Thyroid gland (tissue), 4 donors: ENCODE data around the gene ANKRD37. TPM values are rescaled to one million over a fixed set of nuclear protein-coding genes. Genes with fewer than 3 reads are reported as not detected.

Source experiments
- DNase-seq, 2 donors: peaks; one replicate each; pipeline ENCODE4 v3.0.0-alpha.2; 2019
- H3K27ac ChIP-seq, 3 donors: fragments of 200-600 bp; sonication (generic); 1 replicate in 2 of 3; 2 replicates in 1 of 3; pipeline ENCODE4 v1.5.1; 2016 to 2019; ENCODE audit warnings: mild to moderate bottlenecking in 1 of 3, moderate library complexity in 1 of 3
- H3K27me3 ChIP-seq: fragments of 200-600 bp; sonication (generic); one replicate; pipeline ENCODE4 v1.5.1; 2019
- H3K36me3 ChIP-seq, 2 donors: fragments of 200-600 bp; sonication (generic); one replicate each; pipeline ENCODE4 v1.5.1; 2016 to 2019
- H3K4me1 ChIP-seq, 2 donors: fragments of 200-600 bp; sonication (generic); one replicate each; pipeline ENCODE4 v1.5.1; 2017 to 2019
- H3K4me3 ChIP-seq, 3 donors: fragments of 200-600 bp; sonication (generic); replicated peaks in 1 of 3; 1 replicate in 2 of 3; 2 replicates in 1 of 3; pipeline ENCODE4 v1.5.1; 2016; ENCODE audit warnings: mild to moderate bottlenecking in 1 of 3
- H3K9me3 ChIP-seq: fragments of 200-600 bp; sonication (generic); one replicate; pipeline ENCODE4 v1.5.1; 2017
- POLR2A ChIP-seq, 2 donors: fragments of 450-650 bp; IDR thresholded peaks; one replicate each; pipeline ENCODE4 v1.6.1; 2017; ENCODE audit warnings: antibody characterized with exemption in 2 of 2, mild to moderate bottlenecking in 2 of 2, moderate library complexity in 1 of 2
- WGBS, 2 donors: methylation state at CpG; one replicate each; pipeline ENCODE4 v1.1.5; 2017; 5-methylcytosine and 5-hydroxymethylcytosine counted together
- intact Hi-C: fragments of 100-400 bp; cut with DNase I; formaldehyde crosslinking; loops from one replicate; pipeline ENCODE4 v1.15.1; 2023
- total RNA-seq, 4 donors: library from RNA; depleted of rRNA; stranded (reverse); fragments of >200 nt; gene quantifications; one replicate each; pipeline ENCODE4 v1.2.3, GENCODE V29; 2016
- TF ChIP-seq, protein P1 (sequence below), 6 experiments: fragments of 200-600 bp in 3 of 6; fragments of 450-650 bp in 3 of 6; sonication (generic) in 3 of 6; IDR thresholded peaks; one replicate each; pipeline ENCODE4 v1.5.1; 2016 to 2019; ENCODE audit warnings: antibody characterized with exemption in 6 of 6, mild to moderate bottlenecking in 2 of 6, inconsistent platforms in 1 of 6, moderate library complexity in 1 of 6

Gene ANKRD37
- total RNA-seq, 4 donors from 2014 or later: 3.8 to 17.1 (median 9.8) TPM

DNA sequence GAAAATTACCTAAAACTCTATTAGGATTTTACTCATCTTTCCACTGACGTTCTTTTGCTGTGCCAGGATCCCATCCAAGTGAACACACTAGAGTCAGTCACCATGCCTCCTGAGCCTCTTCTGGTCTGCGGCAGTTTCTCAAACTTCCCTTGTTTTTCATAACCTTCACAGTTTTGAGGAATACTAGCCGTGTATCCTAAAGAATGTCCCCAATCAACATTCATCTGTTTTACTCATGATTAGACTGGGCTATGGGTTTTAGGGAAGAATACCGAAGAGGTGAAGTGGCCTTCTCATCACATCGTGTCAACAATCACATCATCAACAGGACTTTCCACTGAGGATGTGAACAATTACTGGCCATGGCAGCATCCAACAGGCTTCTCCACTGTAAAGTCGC is 5.7 kb upstream of the ANKRD37 start:
- Histone ChIP-seq H3K27ac (no peak overlapping the region), H3K4me3 (no peak overlapping the region), H3K4me1 (peaks cover 0 to 7% of the 10 kb centered on the region in 2 donors), H3K27me3 (no peaks in the 10 kb centered on the region), H3K9me3 (no peaks in the 10 kb centered on the region), H3K36me3 (no peaks in the 10 kb centered on the region)
- TF ChIP-seq, protein P1, sequence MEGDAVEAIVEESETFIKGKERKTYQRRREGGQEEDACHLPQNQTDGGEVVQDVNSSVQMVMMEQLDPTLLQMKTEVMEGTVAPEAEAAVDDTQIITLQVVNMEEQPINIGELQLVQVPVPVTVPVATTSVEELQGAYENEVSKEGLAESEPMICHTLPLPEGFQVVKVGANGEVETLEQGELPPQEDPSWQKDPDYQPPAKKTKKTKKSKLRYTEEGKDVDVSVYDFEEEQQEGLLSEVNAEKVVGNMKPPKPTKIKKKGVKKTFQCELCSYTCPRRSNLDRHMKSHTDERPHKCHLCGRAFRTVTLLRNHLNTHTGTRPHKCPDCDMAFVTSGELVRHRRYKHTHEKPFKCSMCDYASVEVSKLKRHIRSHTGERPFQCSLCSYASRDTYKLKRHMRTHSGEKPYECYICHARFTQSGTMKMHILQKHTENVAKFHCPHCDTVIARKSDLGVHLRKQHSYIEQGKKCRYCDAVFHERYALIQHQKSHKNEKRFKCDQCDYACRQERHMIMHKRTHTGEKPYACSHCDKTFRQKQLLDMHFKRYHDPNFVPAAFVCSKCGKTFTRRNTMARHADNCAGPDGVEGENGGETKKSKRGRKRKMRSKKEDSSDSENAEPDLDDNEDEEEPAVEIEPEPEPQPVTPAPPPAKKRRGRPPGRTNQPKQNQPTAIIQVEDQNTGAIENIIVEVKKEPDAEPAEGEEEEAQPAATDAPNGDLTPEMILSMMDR (IDR thresholded peaks at IDR 0.05): no peak
- no peak for TF ChIP-seq POLR2A (IDR thresholded peaks at IDR 0.05)
- intact Hi-C loops: no loop called here
- no peak for DNase-seq
- WGBS, 2 donors: 83 to 92% methylated on average over 6 of the region's 6 CpGs

DNA sequence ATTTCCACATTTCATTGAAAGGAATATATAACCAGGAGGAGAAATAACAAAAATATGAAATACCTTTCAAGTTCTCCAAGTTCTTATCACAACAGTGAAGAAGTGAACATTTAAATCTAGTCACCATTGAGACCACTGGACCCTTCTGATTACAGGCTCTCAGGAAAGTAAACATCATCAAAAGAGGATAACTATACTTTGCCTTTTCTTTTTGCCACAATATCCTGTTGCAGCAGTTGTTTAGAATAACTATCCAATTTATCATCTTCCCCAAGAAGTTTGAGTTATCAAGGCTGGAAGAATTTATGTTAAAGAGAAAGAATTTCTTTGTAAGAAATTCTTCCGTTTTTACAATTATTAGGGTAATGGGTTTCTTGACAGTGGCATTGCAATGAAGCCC is 4.5 kb upstream of the ANKRD37 start:
- 94 to 97% methylated on average over 1 of the region's 1 CpG for WGBS, 2 donors
- intact Hi-C loops: no loop called here

DNA sequence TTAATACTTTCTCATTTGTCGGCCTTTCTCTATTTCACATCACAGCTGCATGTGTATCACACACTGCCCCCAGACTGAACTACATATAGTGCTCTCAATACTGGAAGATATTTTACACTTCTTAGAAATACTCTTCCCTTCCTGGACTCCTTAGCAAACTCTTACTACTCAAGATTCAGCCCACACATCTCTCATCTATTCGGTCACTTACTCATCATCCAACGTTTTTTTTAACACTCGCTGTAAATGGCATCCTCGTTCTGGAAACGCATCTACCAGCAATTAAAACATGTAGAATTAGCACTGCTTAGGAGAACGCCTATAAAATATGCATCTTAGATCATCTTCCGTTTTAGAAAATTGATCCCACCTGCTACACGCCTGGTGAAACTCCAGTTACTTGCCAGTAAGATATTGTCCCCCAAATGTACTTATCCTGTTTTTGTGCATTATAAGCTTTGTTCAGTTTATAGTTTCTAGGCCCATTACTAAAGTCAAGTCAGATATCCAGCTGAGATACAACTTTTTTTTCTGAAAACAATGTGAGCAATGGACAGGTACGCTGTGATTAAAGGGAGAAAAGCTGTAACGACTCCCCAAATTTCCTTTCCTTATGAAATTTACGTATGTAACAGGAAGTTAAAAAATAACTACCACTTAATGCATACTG is 1.9 kb upstream of the ANKRD37 start:
- Histone ChIP-seq H3K4me1 (peaks cover 12 to 15% of the 10 kb centered on the region in 2 donors), H3K36me3 (peaks cover 0 to 2% of the 10 kb centered on the region in 2 donors), H3K27ac (peak overlapping the region in 1 of 3 donors; percentile 99), H3K27me3 (no peaks in the 10 kb centered on the region), H3K4me3 (peak overlapping the region in 1 of 3 donors; percentile 79), H3K9me3 (no peaks in the 10 kb centered on the region)
- TF ChIP-seq, protein P1 (IDR thresholded peaks at IDR 0.05): no peak
- TF ChIP-seq POLR2A (IDR thresholded peaks at IDR 0.05): no peak
- 75 to 86% methylated on average over 12 of the region's 12 CpGs for WGBS, 2 donors
- no peak for DNase-seq
- intact Hi-C loops: loop anchor here (5.0 kb wide), 1 partner anchor 182 kb away; no protein-coding TSS in a partner anchor

More for the DNA sequence above, 4.5 kb upstream of the ANKRD37 start:
- TF ChIP-seq, protein P1 (IDR thresholded peaks at IDR 0.05): no peak
- TF ChIP-seq POLR2A (IDR thresholded peaks at IDR 0.05): no peak
- Histone ChIP-seq H3K4me1 (peaks cover 0 to 7% of the 10 kb centered on the region in 2 donors), H3K36me3 (no peaks in the 10 kb centered on the region), H3K27me3 (no peaks in the 10 kb centered on the region), H3K27ac (no peak overlapping the region), H3K4me3 (no peak overlapping the region), H3K9me3 (no peaks in the 10 kb centered on the region)
- DNase-seq: no peak

DNA sequence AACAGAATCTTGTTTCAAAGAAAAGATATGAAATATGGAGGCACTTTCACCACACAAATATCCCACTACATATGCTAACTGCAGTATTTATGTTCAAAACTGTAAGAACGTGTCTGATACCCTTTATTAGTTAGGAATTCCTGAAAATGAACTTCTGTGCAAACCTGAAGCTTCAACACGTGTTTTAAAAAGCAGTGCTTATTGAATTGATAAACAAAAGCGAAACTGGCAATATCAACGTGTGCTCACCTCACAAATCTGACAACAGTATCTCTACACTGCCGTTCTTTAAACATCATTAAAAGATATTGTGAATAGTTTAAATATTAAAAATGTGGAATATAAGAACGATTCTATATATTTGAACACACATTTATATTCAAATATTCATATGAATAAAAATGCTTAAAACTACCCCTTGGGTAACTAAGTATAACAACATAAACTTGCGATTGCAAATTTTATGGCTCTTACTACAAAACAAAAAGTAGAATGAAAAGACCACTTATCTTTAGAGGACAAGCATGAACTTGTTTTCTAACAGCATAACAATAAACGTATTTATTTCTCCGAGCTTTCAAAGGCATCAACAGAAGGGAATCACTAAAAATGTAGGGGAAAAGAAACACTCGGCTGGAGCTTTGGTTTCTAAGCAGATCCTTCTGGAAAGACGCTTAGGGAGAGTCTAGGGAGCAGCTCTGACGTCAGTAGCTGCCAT is 1.2 kb upstream of the ANKRD37 start, which contains the start of gene LRP2BP:
LRP2BP (minus strand) TSS at position 687 of the 718 bp plus-strand sequence. CDS start 17,738 bp downstream, outside the sequence.
- WGBS, 2 donors: 26 to 41% methylated on average over 12 of the region's 12 CpGs
- Histone ChIP-seq H3K36me3 (peaks cover 2 to 6% of the 10 kb centered on the region in 2 donors), H3K9me3 (no peaks in the 10 kb centered on the region), H3K27ac (peak within 1 kb of the TSS; percentile 98 to 99 (median 99)), H3K4me3 (peak within 1 kb of the TSS; percentile 52 to 93 (median 79)), H3K4me1 (peaks cover 12 to 15% of the 10 kb centered on the region in 2 donors), H3K27me3 (no peaks in the 10 kb centered on the region)
- no peak for TF ChIP-seq POLR2A (IDR thresholded peaks at IDR 0.05)
- DNase-seq: no peak
- intact Hi-C loops: loop anchor here (5.0 kb wide), 1 partner anchor 183 kb away; no protein-coding TSS in a partner anchor

DNA sequence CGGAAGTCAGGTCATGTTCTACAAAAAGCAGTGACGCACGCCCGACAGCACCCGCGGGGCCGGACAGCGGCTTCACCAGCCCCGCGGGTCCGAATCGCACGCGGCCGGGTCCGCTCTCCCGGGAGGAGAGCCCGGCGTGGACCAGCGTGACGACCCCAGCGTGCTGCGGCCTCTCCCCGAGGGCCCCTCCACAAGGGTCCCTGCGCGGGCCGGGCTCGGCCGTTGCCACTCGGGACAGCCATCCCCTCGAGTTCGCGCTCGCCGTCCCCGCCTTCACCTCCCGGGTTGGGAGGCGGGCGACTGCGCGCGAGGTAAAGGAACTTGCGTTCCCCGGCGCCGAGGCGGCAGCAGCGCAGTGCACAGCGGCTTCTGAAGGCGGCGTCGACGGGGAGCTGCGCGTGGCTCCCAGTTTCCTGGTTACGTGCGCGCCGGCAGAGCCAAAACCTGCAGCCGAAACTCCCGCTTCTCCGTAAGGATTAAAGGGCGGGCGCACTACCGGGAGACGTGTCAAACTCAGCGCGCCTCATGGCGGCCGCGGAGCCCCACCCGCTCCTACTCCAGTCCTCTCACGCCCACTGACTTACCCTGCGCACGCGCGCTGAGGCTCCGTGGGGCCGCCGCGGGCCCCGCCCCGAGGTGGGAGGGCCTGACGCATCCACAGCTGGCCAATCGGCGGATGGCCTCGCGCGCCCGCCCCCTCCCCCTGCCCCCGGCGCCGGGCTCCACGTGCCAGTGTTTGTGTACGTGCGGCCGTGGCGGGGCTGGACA is 501 bp upstream of the ANKRD37 start:
- intact Hi-C loops: loop anchor here (5.0 kb wide), 1 partner anchor 184 kb away; no protein-coding TSS in a partner anchor
- Histone ChIP-seq H3K27me3 (no peaks in the 10 kb centered on the region), H3K27ac (peak overlapping the region; percentile 98 to 99 (median 99)), H3K4me3 (peak overlapping the region; percentile 52 to 93 (median 79)), H3K36me3 (peaks cover 7% of the 10 kb centered on the region in 2 donors), H3K9me3 (no peaks in the 10 kb centered on the region), H3K4me1 (peaks cover 12 to 15% of the 10 kb centered on the region in 2 donors)
- peak; percentile 97 to 98 for DNase-seq
- WGBS, 2 donors: 0 to 1% methylated on average over 15 to 33 of the region's 98 CpGs
- TF ChIP-seq, protein P1 (IDR thresholded peaks at IDR 0.05): no peak
- TF ChIP-seq POLR2A (IDR thresholded peaks at IDR 0.05): peak; percentile 60 to 86
